ENCODE data around the gene HMG20A. TPM values are rescaled to one million over a fixed set of nuclear protein-coding genes. Genes with fewer than 3 reads are reported as not detected.
A peak's percentile ranks its signal among the peaks of the same experiment; 100 is the strongest.

Gene HMG20A
- total RNA-seq, 1 donor from 2014 or later: 34.0 TPM

DNA sequence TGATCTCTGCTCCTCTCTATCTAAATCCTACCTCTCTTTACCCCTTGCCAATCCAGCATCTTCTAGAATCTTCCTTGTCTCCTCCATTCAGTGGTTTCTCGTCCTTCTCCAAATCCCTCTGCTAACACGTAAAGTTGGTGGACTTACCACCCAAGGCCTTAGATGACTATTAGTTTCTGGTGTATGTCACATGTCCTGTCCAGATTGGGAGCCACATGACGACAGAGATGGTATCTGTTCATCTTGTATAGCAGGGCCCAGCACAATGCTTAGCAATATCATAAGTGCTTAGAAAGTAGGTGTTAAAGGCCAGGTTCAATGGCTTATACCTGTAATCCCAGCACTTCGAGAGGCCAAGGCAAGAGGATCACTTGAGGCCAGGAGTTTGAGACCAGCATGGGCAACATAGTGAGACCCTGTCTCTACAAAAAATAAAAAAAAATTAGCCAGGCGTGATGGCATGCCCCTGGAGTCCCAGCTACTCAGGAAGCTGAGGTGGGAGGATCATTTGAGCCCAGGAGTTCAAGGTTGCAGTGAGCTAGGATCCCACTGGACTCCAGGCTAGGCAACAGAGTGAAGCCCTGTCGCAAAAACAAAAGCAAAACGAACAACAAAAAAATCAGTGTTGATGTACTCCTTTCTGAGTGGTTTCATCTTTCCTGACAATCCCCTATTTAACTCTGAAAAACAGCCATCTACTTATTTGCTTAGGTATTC lies 81.8 kb downstream of the HMG20A start:
- DNase-seq: no peak

DNA sequence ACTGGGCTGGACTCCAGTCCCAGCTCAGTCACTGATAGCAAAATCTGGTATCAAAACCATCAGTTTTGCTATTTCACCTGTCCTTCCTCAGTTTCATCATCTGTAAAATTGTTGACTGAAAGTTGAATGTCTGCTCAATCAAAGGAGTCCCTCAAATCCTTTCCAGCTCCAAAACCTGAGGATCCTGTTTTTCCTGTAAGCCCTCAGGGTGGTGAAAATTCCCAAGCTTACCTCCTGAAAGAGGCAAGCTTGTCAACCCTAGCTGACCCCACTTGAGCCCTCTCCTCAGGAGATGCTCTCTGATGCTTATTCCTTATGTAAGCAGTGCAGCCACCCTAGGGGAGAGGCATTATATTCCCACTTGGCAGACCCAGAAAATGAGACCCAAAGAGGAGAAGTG lies 82.6 kb downstream of the HMG20A start:
- DNase-seq: no peak

DNA sequence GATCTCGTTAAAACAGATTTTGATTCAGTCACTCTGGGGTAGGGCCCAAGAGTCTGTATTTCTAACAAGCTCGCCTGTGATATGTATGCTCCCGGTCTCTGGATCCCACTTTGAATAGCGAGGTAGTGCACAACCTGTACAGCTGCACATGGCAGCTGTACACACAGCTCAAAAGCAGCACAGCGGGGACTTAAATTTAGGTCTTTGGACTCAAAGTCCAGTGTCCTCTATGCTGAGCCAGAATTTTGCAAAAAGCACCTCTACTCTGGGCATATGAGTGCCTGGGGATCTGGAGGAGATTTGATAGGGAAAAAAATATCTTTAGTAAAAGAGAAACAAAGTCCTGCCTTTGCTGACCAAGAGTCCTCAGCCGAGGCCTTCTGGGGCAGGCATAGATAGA lies 83.1 kb downstream of the HMG20A start:
- no peak for DNase-seq

DNA sequence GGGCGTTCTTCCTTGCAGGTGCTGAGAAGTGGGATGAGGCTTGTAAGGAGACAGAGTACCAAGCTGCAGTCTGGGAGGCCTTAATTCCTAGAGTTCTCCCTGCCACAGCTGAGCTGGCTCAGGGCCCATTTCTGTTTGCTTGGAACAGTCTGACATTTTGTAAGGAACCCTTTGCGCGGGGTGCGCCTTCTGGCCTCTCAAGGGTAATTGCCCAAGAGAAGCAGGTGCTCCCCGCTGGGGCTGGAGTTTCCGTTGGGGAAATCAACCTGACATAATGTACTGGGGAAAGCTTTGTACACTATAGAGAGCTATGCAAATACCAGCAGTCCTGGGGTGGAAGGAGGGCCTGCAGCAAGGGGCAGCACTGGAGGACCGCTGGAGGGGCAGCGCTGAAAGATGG lies 83.6 kb downstream of the HMG20A start:
- DNase-seq: no peak

DNA sequence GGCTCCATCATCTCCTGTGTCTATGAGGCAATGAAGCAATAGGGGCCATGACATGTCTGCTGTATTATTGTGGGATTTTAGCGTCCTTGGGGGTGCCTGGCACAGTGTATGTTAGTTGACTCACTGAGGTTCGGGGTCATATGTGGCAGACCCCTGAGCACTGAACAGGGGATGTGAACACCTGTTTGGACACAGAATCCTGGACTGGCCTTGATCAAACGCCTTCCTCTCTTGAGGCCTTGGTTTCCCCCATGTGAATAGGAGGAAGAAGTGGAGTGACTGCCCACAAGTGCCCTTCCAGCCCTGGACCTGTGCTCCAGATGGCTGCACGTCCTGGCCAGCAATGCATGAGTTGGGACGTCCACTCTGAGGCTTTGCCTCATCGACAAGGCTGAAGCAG lies 84.2 kb downstream of the HMG20A start:
- DNase-seq: no peak

DNA sequence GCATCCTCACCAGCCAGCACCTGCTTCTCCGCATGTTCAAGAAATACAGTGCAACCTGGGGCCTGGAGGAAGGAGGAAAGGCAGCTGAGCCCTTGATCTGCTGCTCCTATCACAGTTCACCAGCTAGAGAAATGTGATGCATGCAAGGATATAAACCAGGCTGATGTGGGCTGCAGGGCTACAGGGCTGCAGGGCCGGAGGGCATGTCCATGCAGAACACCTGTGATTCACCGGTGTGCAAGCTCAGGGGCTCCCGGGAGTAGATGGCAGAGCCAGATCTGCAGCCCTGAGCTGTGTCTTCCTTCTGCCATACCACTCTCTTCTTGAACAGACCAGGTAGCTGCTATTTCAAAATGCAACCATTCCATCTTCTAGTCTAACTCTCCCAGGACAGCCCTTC lies 84.9 kb downstream of the HMG20A start:
- no peak for DNase-seq

DNA sequence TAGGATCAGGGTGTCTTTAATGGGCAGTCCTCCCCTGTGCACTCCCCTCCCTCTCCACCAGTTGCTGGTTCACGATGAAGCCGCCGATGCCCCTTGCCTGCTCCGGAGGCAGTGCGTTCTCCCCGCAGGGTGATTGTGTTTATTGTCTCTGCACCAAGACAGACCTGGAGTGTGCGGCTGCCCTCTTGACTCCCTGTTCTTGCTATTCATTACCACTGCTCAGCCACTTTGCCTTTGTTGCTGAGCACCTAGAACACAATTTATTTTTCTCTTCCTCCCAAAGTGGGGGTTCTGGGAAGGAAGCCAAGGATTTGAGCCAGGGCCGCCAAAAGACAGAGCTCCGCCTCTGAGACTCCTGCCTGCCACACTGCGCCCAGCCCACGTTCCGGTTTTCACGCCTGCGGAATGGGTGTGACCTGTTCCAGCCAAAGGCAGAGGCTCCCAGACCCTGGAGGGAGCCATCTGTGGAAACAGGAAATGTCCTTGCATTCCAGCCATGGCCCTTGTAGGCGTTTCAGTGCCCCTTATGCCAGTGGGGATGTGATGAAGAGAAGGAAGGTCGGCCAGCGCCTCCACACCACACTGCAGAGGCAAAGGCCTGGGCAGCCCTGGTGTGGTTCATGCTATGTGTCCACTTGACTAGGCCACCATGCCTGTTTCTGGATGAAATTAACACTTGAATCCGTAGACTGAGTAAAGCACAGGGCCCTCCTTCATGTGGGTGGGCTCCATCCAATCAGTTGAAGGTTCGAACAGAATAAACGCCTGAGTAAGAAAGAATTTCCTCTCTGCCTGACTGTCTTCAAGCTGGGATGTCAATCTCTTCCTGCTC lies 85.8 kb downstream of the HMG20A start:
- DNase-seq: peak; percentile 91

DNA sequence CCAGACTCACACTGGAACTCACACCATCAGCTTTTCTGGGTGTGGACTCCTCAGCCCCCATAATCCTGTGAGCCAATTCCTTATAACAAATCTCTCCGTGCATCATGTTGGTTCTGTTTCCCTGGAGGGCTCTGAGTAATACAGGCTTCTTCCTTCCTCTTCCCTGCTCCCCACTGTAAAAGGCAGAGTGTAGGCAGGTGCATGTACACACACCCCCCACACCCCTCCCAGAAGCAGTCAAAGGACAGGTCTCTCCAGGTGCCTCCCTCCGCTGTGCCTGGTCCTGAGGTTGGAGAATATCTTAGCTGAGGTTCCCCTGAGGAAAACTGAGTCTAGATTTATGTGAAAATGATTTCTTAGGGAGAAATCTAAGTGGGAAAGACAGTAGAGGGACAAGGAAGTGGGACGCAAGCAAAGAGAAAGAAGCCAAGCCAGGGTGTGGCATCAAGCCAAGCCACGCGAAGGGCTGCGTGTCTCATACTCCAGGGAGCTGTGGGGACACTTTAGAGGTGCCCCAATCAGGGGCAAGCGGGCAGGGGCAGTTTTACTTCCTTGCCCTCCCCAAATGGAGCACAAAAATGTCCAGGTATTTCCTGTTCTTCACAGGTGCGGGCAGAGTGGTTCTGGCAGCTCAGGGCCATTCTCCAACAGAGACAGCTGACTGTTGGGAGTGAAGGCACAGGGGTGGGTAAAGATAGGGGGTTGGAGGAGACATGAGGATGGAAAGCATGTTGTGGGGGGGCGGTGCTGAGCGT lies 86.6 kb downstream of the HMG20A start:
- DNase-seq: peak; percentile 65

DNA sequence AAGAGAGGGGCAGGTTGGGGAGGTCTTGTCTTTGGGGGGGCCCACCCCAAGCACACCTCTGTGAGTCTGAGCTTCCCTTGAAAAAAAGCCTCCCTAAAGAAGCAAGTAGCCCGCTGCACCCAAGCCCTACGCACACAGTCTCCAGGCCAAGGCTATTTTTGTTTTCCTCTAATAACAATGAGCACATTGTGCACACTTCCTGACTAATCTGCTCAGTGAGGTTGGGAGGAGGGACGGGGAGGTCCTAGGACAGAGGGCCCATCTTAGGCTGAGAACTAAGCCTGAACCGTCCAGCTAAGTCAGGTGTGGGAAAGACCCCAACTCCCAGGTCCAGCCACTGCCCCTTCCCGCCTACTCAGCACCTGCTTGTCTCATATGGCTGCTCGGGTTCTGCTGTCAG lies 87.2 kb downstream of the HMG20A start:
- peak; percentile 91 for DNase-seq

DNA sequence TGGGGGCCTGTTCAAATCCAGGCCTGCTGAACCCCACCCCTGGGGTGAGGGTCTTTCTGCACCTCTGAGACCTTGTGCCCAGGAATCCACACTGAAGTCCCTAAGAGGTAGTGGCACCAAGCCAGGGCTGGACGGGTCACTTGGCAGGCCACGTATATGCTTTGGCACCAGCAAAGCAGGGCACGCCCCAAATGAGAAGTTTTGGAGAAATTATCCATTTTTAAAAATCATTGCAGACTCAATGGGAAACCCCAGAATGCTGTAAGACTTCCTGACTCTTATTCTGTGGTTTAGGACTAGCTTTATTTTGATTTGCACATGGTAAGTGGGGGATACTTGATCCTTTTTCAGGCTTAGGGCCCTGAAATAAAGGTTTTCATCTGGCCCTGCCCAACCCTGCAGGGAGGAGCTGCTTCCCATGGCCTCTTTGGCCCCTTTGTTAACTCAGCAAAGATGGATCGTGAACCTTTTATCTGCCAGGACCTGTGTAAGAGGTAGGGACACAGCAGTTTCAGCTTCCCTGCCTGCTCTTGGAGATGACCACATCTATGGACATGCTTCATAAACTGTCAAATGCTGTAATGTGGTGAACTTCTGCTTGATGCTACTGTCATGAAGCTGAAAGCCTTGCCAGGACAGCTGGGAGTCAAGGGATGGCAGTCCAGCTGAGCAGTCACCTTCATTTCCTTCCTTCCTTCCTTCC lies 88.0 kb downstream of the HMG20A start:
- DNase-seq: peak; percentile 41

DNA sequence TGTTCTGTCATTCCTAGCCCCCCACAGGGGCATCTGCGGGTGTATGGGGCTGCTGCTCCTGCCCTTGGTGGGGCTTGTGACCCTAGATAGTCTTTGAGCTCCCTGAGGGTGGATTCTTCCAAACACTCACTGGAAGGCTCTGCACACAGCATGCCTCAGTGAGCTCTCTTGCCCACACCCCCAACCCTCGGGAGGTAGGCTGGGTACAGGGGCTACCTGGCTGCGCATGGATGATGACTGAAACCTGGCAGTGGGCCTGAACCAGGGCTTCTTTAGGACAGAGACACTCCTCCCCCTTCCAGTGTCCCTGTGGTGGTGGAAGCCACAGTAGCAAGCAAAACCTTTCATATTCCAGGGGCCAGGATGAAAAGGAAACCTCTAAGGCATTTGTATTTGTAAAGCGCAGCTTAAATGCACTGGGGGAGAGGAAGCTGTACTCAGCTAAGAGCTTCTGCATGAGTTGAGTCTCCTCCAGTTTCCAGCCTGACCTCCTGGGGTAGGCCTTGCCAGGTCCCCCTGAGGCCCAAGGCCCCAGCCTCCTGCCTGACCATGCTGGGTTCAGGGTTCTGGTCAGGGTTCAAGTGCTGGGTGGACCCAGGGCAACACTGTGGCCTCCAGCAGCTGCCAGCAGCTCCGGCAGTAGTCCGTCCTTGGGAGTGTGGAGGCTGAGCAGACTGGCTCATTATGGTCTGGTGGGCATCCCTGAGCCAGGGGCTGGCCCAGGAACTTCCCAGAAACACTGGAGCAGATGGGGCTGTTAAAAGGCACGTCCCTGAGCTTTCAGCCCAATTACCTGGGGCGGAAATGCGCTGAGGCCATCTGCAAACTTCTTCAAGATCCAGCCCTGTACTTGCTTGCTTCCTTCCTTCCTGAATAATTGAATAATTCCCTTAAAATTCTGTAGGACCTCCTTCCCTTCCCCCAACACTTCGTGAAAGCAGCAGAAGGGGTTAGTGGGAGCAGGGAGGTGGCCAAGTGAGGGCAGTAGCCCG lies 89.7 kb downstream of the HMG20A start:
- DNase-seq: no peak

DNA sequence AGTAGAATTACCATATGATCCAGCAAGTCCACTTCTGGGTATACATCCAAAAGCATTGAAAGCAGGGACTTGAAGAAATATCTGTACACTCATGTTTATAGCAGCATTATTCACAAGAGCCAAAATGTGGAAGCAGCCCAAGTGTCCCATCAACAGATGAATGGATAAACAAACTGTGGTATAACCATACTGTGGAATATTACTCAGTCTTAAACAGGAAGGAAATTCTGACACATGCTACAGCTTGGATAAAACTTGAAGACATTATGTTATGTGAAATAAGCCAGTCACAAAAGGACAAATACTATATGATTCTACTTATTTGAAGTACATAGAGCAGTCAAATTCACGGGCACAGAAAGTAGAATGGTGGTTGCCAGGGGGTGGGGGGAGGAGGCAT lies 91.2 kb downstream of the HMG20A start:
- DNase-seq: peak; percentile 13

DNA sequence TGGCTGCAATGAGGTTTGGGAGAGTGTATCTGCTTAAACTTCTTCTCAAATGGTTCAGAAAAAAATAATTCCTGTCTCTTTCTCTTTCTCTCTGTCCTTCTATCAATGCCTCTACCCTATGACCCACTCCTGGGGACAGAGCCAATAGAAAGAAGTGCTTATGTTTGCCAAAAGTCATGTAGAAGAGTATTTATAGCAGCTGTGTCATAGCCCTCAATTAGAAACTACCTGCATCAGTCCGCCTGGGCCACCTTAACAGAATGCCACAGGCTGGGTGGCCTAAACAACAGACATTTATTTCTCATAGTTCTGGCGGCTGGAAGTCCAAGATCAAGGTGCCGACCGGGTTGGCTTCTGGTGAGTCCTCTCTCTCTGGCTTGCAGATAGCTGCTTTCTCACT lies 92.5 kb downstream of the HMG20A start:
- DNase-seq: no peak

DNA sequence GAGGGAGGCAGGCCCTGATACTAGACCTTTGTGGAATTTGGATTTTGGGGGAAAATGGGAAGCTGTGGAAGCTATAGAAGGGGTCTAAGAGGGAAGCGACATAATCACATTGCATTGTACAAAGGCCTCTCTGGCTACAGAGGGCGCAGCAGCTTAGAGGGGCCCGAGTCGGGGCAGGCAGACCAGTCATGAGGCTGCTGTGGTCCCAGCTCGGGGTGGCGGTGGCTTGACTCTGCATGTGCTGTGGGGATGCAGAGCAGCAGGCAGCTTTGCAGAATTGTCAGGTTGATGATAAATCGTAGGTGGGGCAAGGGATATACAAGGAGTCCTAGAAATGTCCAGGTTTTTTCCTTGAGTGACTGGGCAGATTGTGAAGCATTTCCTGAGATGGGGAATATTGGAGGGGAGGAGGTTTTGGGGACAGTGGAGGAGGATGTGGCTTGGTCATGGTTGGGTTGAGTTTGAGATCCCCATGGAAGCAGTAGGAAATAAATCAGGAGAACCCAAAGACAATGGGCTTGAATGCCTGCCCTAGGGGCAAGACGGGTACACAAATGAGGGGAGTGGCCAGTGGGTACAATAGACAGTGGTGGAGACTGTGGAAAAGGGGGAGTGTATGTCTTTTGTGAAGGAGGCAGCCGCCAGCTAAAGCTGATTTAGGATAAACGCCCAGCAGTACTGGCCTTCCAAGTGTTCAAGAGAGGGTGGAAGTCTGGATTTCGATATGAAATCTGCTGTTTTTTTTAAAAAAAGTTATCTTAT lies 94.1 kb downstream of the HMG20A start:
- no peak for DNase-seq

DNA sequence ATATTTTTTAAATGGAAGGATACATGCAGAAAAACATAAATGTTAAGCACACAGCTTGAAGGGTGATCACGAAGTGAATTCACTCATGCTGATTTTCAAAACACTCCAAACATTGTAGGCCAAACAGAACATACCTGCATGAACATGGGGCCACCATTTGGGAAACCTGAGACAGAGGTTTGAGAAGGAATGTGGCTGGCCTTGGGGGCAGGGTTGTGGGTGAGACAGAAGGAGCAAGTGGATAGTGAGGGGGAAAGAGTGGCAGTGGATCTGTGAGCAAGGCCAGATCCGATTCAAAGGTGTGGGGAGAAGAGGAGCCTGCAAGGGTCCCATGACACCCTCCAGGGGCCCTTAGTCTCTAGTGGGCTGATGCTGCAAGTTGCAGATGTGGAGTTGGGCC lies 94.9 kb downstream of the HMG20A start:
- DNase-seq: no peak

DNA sequence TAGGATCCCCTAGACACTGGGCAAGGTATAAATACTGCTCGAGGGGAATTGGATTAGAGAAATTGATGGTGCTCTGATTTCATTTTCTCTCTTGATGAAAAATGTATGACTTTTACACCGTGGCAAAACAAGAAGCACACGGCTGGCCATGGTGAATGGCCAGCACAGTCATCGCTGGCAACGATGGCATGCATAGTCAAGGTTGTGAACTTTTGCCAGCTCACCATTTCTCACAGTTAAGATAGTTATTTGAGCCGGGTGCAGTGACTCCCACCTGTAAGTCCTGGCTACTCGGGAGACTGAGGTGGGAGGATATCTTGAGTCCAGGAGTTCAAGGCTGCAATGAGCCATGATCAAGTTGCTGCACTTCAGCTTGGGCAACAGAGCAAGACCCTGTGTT lies 95.4 kb downstream of the HMG20A start:
- DNase-seq: no peak

DNA sequence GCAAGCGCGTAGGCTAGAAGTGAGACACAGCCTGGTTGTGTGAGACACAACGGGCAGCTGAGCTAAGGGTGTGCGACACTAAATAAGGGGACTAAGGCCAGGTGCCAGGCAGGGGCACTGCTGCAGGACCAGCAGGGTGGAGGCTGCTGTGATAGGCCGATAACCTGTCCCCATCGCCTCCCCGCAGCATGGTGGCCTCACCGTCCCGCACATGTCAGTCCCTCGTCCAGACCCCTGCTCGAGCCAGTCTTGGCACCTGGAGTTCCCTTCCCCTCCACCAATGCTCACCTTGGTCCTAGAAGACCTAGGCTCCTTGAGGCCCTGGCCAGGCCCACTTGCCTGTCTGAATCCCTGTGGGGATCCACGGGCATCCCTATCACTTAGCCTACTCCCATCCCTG lies 96.1 kb downstream of the HMG20A start:
- no peak for DNase-seq

DNA sequence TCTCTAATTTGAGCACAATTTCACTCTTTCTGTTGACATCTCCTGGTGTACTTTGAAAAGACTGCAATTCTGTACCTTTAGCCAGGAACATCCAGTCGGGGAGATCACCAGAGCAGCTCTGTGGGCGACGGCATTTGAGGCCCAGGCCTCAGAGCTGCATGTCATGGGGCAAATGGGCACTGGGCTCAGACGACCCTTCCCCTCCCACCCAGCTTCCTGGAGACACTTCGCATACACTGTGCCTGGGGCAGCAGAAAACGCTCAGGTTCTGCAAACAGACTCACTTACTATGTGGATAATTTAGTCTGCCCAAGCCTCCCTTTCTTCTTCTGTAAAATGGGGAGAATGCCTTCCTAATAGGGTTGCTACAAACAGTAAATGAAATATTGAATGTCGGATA lies 96.9 kb downstream of the HMG20A start:
- DNase-seq: no peak

DNA sequence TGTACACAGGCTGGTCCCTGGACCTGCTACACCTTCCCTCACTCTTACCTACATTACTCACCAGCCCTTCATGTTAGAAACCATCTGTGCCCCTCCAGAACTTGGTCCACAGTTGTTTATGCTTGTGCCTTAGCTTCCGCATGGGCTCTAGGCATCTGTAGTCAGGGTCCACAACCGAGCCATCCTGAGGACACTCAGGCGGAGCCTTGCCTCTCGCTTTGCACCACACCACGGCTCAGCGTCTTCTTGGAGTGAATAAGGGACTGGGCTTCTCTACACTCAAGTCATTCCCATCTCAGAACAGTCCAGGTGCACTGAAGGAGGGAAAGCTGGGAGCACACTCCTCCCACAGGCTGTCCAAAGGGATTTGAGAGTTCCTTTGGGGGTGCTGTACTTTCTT lies 97.8 kb downstream of the HMG20A start:
- no peak for DNase-seq

DNA sequence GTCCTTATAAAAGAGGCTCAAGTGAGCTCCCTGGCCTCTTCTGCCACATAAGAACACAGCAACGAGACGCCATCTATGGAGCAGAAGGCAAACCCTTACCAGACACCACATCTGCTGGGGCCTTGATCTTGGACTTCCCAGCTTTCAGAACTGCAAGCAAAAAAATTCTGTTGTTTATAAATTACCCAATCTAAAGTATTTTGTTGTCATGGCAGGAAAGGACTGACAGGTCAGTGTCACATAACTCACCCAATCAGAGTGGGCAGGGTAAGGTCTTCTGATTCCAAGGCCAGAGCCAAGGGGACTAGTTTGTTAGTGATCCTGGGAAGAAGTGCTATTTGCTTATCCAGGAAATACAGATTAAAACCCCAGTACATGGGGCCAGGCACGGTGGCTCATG lies 98.9 kb downstream of the HMG20A start:
- DNase-seq: no peak

DNA sequence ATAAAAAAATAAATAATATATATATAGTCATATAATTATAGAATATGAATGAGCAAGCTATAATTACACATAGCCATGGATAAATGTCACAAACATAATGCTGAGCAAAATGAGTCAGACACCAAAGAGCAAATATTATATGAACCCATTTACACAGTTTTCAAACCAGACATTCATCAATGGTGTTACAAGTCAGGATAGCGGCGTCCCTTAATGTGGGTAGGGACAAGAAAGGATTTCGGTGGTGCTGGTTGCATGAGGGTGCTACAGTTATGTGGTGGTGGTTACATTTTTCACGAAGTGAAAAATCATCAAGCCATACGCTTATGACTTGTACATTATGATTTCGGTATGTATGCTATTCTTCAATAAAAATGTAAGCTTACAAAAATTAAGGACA lies 100.5 kb downstream of the HMG20A start:
- no peak for DNase-seq

All from dermis blood vessel endothelial cell (primary cell).